ENCODE results near the gene ADIPOR2. TPM values are rescaled to one million over a fixed set of nuclear protein-coding genes. Genes with fewer than 3 reads are reported as not detected.

ADIPOR2 gene
- total and polyA plus RNA-seq, 4 donors = 26.6 to 68.3 (median 41.7) TPM

DNA sequence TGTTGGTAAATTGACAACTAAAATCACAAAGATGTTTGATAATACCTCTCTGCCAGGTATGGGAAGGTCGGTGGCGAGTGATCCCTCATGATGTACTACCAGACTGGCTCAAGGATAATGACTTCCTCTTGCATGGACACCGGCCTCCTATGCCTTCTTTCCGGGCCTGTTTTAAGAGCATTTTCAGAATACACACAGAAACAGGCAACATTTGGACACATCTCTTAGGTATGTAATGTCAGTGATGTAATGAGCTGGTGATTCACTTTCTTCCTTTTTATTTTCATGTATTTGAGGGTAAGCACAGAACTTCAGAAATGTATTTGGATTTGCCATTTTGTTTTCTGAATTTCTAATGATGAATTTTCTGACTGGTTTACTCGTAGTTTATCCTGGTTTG lies 86.9 kb downstream of the ADIPOR2 start (continued):
- TF ChIP-seq FOXA2 (IDR thresholded peaks at IDR 0.05) (no peak), RXRA (IDR thresholded peaks at IDR 0.05) (no peak), NR2F2 (IDR thresholded peaks at IDR 0.05) (no peak), RAD21 (IDR thresholded peaks at IDR 0.05) (no peak), HNF4A (conservative IDR thresholded peaks at IDR 0.05) (no peak), GABPA (IDR thresholded peaks at IDR 0.05 in 1 of 2, conservative IDR thresholded peaks at IDR 0.05 in 1 of 2) (no peak), TAF1 (conservative IDR thresholded peaks at IDR 0.05) (no peak), FOXA1 (IDR thresholded peaks at IDR 0.05) (no peak), JUND (IDR thresholded peaks at IDR 0.05) (no peak), HNF4G (IDR thresholded peaks at IDR 0.05) (no peak), ATF3 (IDR thresholded peaks at IDR 0.05) (no peak)

GRCh38 chr12:1778911-1779310 lies 88.0 kb downstream of the ADIPOR2 start:
- H3K27me3 ChIP-seq (ENCODE audit: control insufficient read depth in 4 of 4, insufficient read depth in 4 of 4, low read length in 3 of 4) = no peaks in the 10 kb centered on the region
- H3K9me3 ChIP-seq (ENCODE audit: control insufficient read depth in 4 of 4, low read length in 3 of 4) = no peaks in the 10 kb centered on the region
- TF ChIP-seq NR2F2 (IDR thresholded peaks at IDR 0.05) (no peak), TAF1 (conservative IDR thresholded peaks at IDR 0.05) (no peak), ATF3 (IDR thresholded peaks at IDR 0.05) (no peak), ZBTB33 (IDR thresholded peaks at IDR 0.05) (no peak), CTCF (IDR thresholded peaks at IDR 0.05; ENCODE audit: low read depth, low read length, missing input control) (no peak), SP1 (IDR thresholded peaks at IDR 0.05) (no peak), JUND (IDR thresholded peaks at IDR 0.05) (no peak), RAD21 (IDR thresholded peaks at IDR 0.05) (no peak), HNF4A (conservative IDR thresholded peaks at IDR 0.05) (no peak), FOXA2 (IDR thresholded peaks at IDR 0.05) (no peak), FOXA1 (IDR thresholded peaks at IDR 0.05) (no peak), HNF4G (IDR thresholded peaks at IDR 0.05) (no peak), YY1 (IDR thresholded peaks at IDR 0.05) (no peak)
- TF ChIP-seq, protein P1, sequence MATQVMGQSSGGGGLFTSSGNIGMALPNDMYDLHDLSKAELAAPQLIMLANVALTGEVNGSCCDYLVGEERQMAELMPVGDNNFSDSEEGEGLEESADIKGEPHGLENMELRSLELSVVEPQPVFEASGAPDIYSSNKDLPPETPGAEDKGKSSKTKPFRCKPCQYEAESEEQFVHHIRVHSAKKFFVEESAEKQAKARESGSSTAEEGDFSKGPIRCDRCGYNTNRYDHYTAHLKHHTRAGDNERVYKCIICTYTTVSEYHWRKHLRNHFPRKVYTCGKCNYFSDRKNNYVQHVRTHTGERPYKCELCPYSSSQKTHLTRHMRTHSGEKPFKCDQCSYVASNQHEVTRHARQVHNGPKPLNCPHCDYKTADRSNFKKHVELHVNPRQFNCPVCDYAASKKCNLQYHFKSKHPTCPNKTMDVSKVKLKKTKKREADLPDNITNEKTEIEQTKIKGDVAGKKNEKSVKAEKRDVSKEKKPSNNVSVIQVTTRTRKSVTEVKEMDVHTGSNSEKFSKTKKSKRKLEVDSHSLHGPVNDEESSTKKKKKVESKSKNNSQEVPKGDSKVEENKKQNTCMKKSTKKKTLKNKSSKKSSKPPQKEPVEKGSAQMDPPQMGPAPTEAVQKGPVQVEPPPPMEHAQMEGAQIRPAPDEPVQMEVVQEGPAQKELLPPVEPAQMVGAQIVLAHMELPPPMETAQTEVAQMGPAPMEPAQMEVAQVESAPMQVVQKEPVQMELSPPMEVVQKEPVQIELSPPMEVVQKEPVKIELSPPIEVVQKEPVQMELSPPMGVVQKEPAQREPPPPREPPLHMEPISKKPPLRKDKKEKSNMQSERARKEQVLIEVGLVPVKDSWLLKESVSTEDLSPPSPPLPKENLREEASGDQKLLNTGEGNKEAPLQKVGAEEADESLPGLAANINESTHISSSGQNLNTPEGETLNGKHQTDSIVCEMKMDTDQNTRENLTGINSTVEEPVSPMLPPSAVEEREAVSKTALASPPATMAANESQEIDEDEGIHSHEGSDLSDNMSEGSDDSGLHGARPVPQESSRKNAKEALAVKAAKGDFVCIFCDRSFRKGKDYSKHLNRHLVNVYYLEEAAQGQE (IDR thresholded peaks at IDR 0.05) = no peak
- TF ChIP-seq, protein P2, sequence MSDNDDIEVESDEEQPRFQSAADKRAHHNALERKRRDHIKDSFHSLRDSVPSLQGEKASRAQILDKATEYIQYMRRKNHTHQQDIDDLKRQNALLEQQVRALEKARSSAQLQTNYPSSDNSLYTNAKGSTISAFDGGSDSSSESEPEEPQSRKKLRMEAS (IDR thresholded peaks at IDR 0.05) = no peak
- 88% methylated on average over 4 of the region's 4 CpGs for WGBS
- no peak overlapping the region for H3K9ac ChIP-seq (ENCODE audit: low read depth in 1 of 2, low read length in 2 of 2)
- H3K36me3 ChIP-seq (ENCODE audit: control insufficient read depth in 4 of 4, insufficient read depth in 3 of 4, low read depth in 1 of 4, low read length in 3 of 4) = peaks cover 4 to 21% (median 11%) of the 10 kb centered on the region in 4 donors
- DNase-seq (ENCODE audit: low spot score) = no peak
- peak overlapping the region in 1 of 2 donors; percentile 49 for H3K27ac ChIP-seq (ENCODE audit: low read depth in 1 of 2, low read length in 2 of 2)
- no peak overlapping the region for H3K4me3 ChIP-seq (ENCODE audit: low read depth in 1 of 3, low read length in 3 of 3)
- peaks cover 0 to 12% (median 4%) of the 10 kb centered on the region in 4 donors for H3K4me1 ChIP-seq (ENCODE audit: control insufficient read depth in 4 of 4, insufficient read depth in 4 of 4, low read length in 3 of 4)
